Erythroblast (primary cell): ENCODE results near the gene UPK3B.

ENCODE experiments used
- GATA1 ChIP-seq: IDR thresholded peaks from 2 replicates; pipeline ENCODE4 v1.6.1; 2011; ENCODE audit warnings: low read depth, mild to moderate bottlenecking, control low read depth, low read length, moderate library complexity
- POLR2A ChIP-seq: IDR thresholded peaks from 2 replicates; pipeline ENCODE4 v1.6.1; 2011; ENCODE audit warnings: mild to moderate bottlenecking, low read length

GRCh38 chr7:76512941-76513816 lies 2.8 kb downstream of the UPK3B start:
- TF ChIP-seq POLR2A: no peak
- TF ChIP-seq GATA1: no peak
